GM12878 (cell line): ENCODE data around the gene ANKS4B. TPM values are rescaled to one million over a fixed set of nuclear protein-coding genes. Genes with fewer than 3 reads are reported as not detected.

Experiments
- ATAC-seq: fragments of 200-7000 bp; cut with Tn5 transposase; 3 replicates; pipeline ENCODE4 v1.9.1; 2020; ENCODE audit warnings: mild to moderate bottlenecking, moderate library complexity
- BruUV-seq: library from RNA; stranded (reverse); fragments of 400-500 nt; replicated peaks from 2 replicates; lab custom pipeline; 2021; lab: Mats Ljungman, UMichigan
- CTCF ChIA-PET: fragments of 300-600 bp; sonication (Branson Sonifier 250); formaldehyde crosslinking; extraction: SDS; loops from one replicate; lab custom pipeline; 2021; ENCODE audit warnings: inconsistent platforms; lab: Yijun Ruan, JAX
- POLR2A ChIA-PET: fragments of 350-600 bp; formaldehyde crosslinking; extraction: SDS; loops from one replicate; lab custom pipeline; 2021; ENCODE audit warnings: inconsistent platforms; lab: Charles Lee
- RAD21 ChIA-PET: fragments of 300-600 bp; sonication (Branson Sonifier 250); formaldehyde crosslinking; loops from one replicate; lab custom pipeline; 2023; ENCODE audit warnings: antibody characterized with exemption; ENCODE audit not compliant: unreplicated experiment; lab: Charles Lee
- SMC1A ChIA-PET: fragments of 300-600 bp; sonication (Branson Sonifier 250); formaldehyde crosslinking; loops from one replicate; lab custom pipeline; 2023; ENCODE audit not compliant: unreplicated experiment, uncharacterized antibody; lab: Charles Lee
- DNase-seq: peaks from one replicate; pipeline ENCODE4 v3.0.0-alpha.2; 2011; ENCODE audit warnings: low read depth, low spot score
- FAIRE-seq: peaks from 3 replicates; lab custom pipeline; 2011; peaks lifted over from hg19 to GRCh38; lab: Jason Lieb, UNC
- H2AFZ ChIP-seq: 2 replicates; pipeline ENCODE4 v1.6.0; 2011; ENCODE audit warnings: low read depth, low read length, control low read depth; ENCODE audit not compliant: control insufficient read depth
- H3K27ac ChIP-seq: 2 replicates; pipeline ENCODE4 v1.5.1; 2011; ENCODE audit warnings: control low read depth; ENCODE audit not compliant: control insufficient read depth, insufficient read depth
- H3K27me3 ChIP-seq, 2 experiments: replicated peaks in 1 of 2; 2 replicates each; pipeline versions ENCODE4 v1.6.0 to v1.6.1; 2011; ENCODE audit warnings: low read length in 1 of 2; ENCODE audit not compliant: control insufficient read depth in 2 of 2, insufficient read depth in 2 of 2
- H3K36me3 ChIP-seq, 2 experiments: 2 replicates each; pipeline ENCODE4 v1.5.1; 2011; ENCODE audit warnings: low read length in 1 of 2; ENCODE audit not compliant: control insufficient read depth in 2 of 2, insufficient read depth in 2 of 2
- H3K4me1 ChIP-seq: 2 replicates; pipeline ENCODE4 v1.6.1; 2011; ENCODE audit warnings: mild to moderate bottlenecking, low read length, moderate library complexity, mixed read lengths; ENCODE audit not compliant: control insufficient read depth, insufficient read depth
- H3K4me2 ChIP-seq: 2 replicates; pipeline ENCODE4 v1.6.0; 2011; ENCODE audit warnings: control low read depth; ENCODE audit not compliant: control insufficient read depth, insufficient read depth
- H3K4me3 ChIP-seq: fragments of 200-600 bp; sonication (generic); 2 replicates; pipeline ENCODE4 v1.5.1; 2016
- H3K79me2 ChIP-seq: 2 replicates; pipeline ENCODE4 v1.6.0; 2011; ENCODE audit warnings: low read length; ENCODE audit not compliant: control insufficient read depth, insufficient read depth
- H3K9ac ChIP-seq: 2 replicates; pipeline ENCODE4 v1.8.0; 2011; ENCODE audit warnings: low read length, control low read depth, mixed read lengths; ENCODE audit not compliant: control insufficient read depth, insufficient read depth
- H3K9me3 ChIP-seq: replicated peaks from 3 replicates; pipeline ENCODE4 v1.5.1; 2011; ENCODE audit warnings: mild to moderate bottlenecking, low read length; ENCODE audit not compliant: control insufficient read depth, insufficient read depth
- H4K20me1 ChIP-seq: 2 replicates; pipeline ENCODE4 v1.6.0; 2011; ENCODE audit not compliant: control insufficient read depth, insufficient read depth
- CBX3 ChIP-seq: fragments of 200-600 bp; sonication (generic); IDR thresholded peaks from 2 replicates; pipeline ENCODE4 v1.6.1; 2016; ENCODE audit warnings: low read depth, borderline replicate concordance
- EED ChIP-seq: sonication (generic); IDR thresholded peaks from 2 replicates; pipeline ENCODE4 v1.6.1; 2016; ENCODE audit warnings: antibody characterized with exemption, low read depth
- ESRRA ChIP-seq: IDR thresholded peaks from 2 replicates; pipeline ENCODE4 v1.6.1; 2012; ENCODE audit warnings: mild to moderate bottlenecking, low read length, improper control_type of control experiment
- IKZF1 ChIP-seq: fragments of 450-650 bp; conservative IDR thresholded peaks from 2 replicates; pipeline ENCODE4 v1.6.1; 2017; ENCODE audit warnings: antibody characterized with exemption, mild to moderate bottlenecking
- IKZF2 ChIP-seq, 2 experiments: fragments of 450-650 bp; IDR thresholded peaks; 2 replicates each; pipeline ENCODE4 v1.6.1; 2017; ENCODE audit warnings: mild to moderate bottlenecking in 2 of 2, moderate library complexity in 2 of 2
- JUNB ChIP-seq: IDR thresholded peaks from 2 replicates; pipeline ENCODE4 v1.6.1; 2016; ENCODE audit warnings: antibody characterized with exemption, mild to moderate bottlenecking
- KAT2A ChIP-seq: conservative IDR thresholded peaks from 2 replicates; pipeline ENCODE4 v1.6.1; 2011; ENCODE audit warnings: low read depth, low read length; ENCODE audit not compliant: control insufficient read depth
- KDM1A ChIP-seq: fragments of 200-600 bp; sonication (generic); IDR thresholded peaks from 2 replicates; pipeline ENCODE4 v1.6.1; 2016; ENCODE audit warnings: borderline replicate concordance
- NFIC ChIP-seq: IDR thresholded peaks from 2 replicates; pipeline ENCODE4 v1.6.1; 2012; ENCODE audit warnings: low read depth, mild to moderate bottlenecking, inconsistent platforms, low read length, moderate library complexity
- NFXL1 ChIP-seq: fragments of 450-650 bp; IDR thresholded peaks from 2 replicates; pipeline ENCODE4 v1.6.1; 2017; ENCODE audit warnings: antibody characterized with exemption, mild to moderate bottlenecking, borderline replicate concordance
- NR2C2 ChIP-seq: IDR thresholded peaks from 2 replicates; pipeline ENCODE4 v1.6.1; 2011; ENCODE audit warnings: borderline replicate concordance, low read depth; ENCODE audit not compliant: control insufficient read depth, insufficient read length
- PML ChIP-seq: IDR thresholded peaks from 2 replicates; pipeline ENCODE4 v1.6.1; 2012; ENCODE audit warnings: low read length, inconsistent platforms
- SMAD5 ChIP-seq: IDR thresholded peaks from 2 replicates; pipeline ENCODE4 v1.6.1; 2016; ENCODE audit warnings: antibody characterized with exemption, low read depth
- SPI1 ChIP-seq: IDR thresholded peaks from 2 replicates; pipeline ENCODE4 v1.6.1; 2011; ENCODE audit warnings: low read depth, mild to moderate bottlenecking, low read length, moderate library complexity, borderline replicate concordance; ENCODE audit not compliant: insufficient read depth
- WRNIP1 ChIP-seq: IDR thresholded peaks from 2 replicates; pipeline ENCODE4 v1.6.1; 2011; ENCODE audit warnings: low read depth, low read length, improper control_type of control experiment, borderline replicate concordance
- ZNF217 ChIP-seq: fragments of 450-650 bp; IDR thresholded peaks from 2 replicates; pipeline ENCODE4 v1.6.1; 2017; ENCODE audit warnings: antibody characterized with exemption, mild to moderate bottlenecking
- ZNF384 ChIP-seq: IDR thresholded peaks from 2 replicates; pipeline ENCODE4 v1.6.1; 2012; ENCODE audit warnings: low read depth, mild to moderate bottlenecking, low read length, improper control_type of control experiment, borderline replicate concordance
- WGBS: methylation state at CpG from one replicate; pipeline ENCODE4 v1.1.6; 2016; ENCODE audit warnings: low lambda C conversion rate; ENCODE audit not compliant: insufficient replicate concordance, insufficient coverage; ENCODE audit errors: missing lambda C conversion rate; 5-methylcytosine and 5-hydroxymethylcytosine counted together
- in situ Hi-C: fragments of 300-500 bp; cut with MboI; formaldehyde crosslinking; loops from 9 replicates; pipeline ENCODE4 v1.14.3; 2018; ENCODE audit warnings: mixed read lengths
- intact Hi-C: fragments of 100-400 bp; cut with micrococcal nuclease; formaldehyde crosslinking; loops from one replicate; pipeline ENCODE4 v1.14.2; 2022; ENCODE audit not compliant: unreplicated experiment
- polyA plus RNA-seq, 11 experiments: library from polyadenylated mRNA; depleted of rRNA in 4 of 11; unstranded in 6 of 11; stranded (reverse) in 5 of 11; fragments of >200 nt; fragmentation: Nextera tagmentation in 4 of 11; fragmentation: Illumina TruSeq in 1 of 11; extraction: Ambion mirVana in 4 of 11; extraction: Trizol in 1 of 11; gene quantifications; 1 replicate in 1 of 11; 2 replicates in 10 of 11; pipeline versions ENCODE4 v1.2.1 to v1.2.3, GENCODE V29; 2011 to 2016; ENCODE audit warnings: inconsistent platforms in 2 of 11, missing spikeins in 2 of 11, low read depth in 1 of 11
- total RNA-seq, 4 experiments: library from RNA; depleted of rRNA in 3 of 4; stranded (reverse); fragments of >200 nt in 3 of 4; fragmentation: Illumina TruSeq in 1 of 4; extraction: Trizol in 1 of 4; gene quantifications; 2 replicates each; pipeline versions ENCODE4 v1.2.1 to v1.2.3, GENCODE V29; 2013 to 2021
- TF ChIP-seq, protein P1 (sequence below): fragments of 450-650 bp; IDR thresholded peaks from 2 replicates; pipeline ENCODE4 v1.6.1; 2014; ENCODE audit warnings: mild to moderate bottlenecking
- TF ChIP-seq, protein P2 (sequence below): IDR thresholded peaks from 2 replicates; pipeline ENCODE4 v1.6.1; 2012; ENCODE audit warnings: low read depth, low read length, improper control_type of control experiment

The ANKS4B gene
- total and polyA plus RNA-seq, 10 of the 15 experiments (the other 5 are each of a cell fraction or from before 2014, with no cell fraction given), result 0.01 to 0.11 (median 0.05) TPM; not detected in 6

DNA sequence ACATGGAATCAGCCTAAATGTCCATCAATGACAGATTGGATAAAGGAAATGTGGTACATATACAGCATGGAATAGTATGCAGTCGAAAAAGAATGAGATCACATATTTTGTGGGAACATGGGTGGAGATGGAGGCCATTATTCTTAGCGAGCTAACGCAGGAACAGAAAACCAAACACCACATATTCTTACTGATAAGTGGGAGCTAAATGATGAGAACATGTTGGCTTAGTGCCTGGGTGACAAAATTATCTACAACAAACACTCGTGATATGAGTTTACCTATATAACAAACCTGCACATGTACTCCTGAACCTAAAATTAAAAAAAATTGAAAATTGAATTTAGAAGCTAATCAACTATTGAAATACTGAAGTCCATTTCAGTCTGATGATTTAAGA lies 6.1 kb downstream of the ANKS4B start:
- SMC1A ChIA-PET, result interaction anchor here (1.1 to 1.8 kb wide), 2 partner anchors 9 to 38 kb away, joined by 3 to 5 read pairs; no protein-coding TSS in a partner anchor
- FAIRE-seq, result no peak
- Histone ChIP-seq H3K4me2 (no peak overlapping the region), H3K27ac (no peak overlapping the region), H4K20me1 (no peaks in the 10 kb centered on the region), H3K9ac (no peak overlapping the region), H3K4me1 (no peaks in the 10 kb centered on the region), H3K36me3 (no peaks in the 10 kb centered on the region), H3K4me3 (no peak overlapping the region), H3K79me2 (no peaks in the 10 kb centered on the region), H3K27me3 (no peaks in the 10 kb centered on the region; a peak in 1 of 4 replicates), H2AFZ (no peak overlapping the region), H3K9me3 (no peaks in the 10 kb centered on the region)
- 44% methylated on average over 4 of the region's 4 CpGs for WGBS
- POLR2A ChIA-PET, result no interaction called here
- intact Hi-C loops, result no loop called here
- no peak for TF ChIP-seq ZNF217
- TF ChIP-seq SPI1, result no peak
- TF ChIP-seq JUNB, result no peak
- TF ChIP-seq WRNIP1, result no peak
- TF ChIP-seq SMAD5, result no peak
- no peak for TF ChIP-seq KAT2A
- TF ChIP-seq EED, result no peak
- no peak for TF ChIP-seq NFXL1
- no peak for TF ChIP-seq IKZF1
- no peak for TF ChIP-seq KDM1A
- TF ChIP-seq CBX3, result no peak
- TF ChIP-seq, protein P1, sequence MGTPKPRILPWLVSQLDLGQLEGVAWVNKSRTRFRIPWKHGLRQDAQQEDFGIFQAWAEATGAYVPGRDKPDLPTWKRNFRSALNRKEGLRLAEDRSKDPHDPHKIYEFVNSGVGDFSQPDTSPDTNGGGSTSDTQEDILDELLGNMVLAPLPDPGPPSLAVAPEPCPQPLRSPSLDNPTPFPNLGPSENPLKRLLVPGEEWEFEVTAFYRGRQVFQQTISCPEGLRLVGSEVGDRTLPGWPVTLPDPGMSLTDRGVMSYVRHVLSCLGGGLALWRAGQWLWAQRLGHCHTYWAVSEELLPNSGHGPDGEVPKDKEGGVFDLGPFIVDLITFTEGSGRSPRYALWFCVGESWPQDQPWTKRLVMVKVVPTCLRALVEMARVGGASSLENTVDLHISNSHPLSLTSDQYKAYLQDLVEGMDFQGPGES, result no peak
- no peak for TF ChIP-seq NFIC
- no peak for TF ChIP-seq PML
- no peak for TF ChIP-seq ESRRA
- TF ChIP-seq, protein P2, sequence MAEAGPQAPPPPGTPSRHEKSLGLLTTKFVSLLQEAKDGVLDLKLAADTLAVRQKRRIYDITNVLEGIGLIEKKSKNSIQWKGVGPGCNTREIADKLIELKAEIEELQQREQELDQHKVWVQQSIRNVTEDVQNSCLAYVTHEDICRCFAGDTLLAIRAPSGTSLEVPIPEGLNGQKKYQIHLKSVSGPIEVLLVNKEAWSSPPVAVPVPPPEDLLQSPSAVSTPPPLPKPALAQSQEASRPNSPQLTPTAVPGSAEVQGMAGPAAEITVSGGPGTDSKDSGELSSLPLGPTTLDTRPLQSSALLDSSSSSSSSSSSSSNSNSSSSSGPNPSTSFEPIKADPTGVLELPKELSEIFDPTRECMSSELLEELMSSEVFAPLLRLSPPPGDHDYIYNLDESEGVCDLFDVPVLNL, result no peak
- no peak for TF ChIP-seq IKZF2 (IDR thresholded peaks at IDR 0.05)
- no peak for TF ChIP-seq NR2C2
- TF ChIP-seq ZNF384, result no peak
- ATAC-seq, result no peak
- no peak for DNase-seq
- in situ Hi-C loops, result no loop called here
- RAD21 ChIA-PET, result interaction anchor here (0.5 kb wide), 1 partner anchor 13 kb away, joined by 6 read pairs; no protein-coding TSS in a partner anchor
- CTCF ChIA-PET, result no interaction called here
- BruUV-seq, result no TSS peak
